ENCODE results near the gene RFX1. TPM values are rescaled to one million over a fixed set of nuclear protein-coding genes. Genes with fewer than 3 reads are reported as not detected.

RFX1 gene
- total and polyA plus RNA-seq, 2 experiments from 2014 or later = 1.7 to 2.5 TPM

- H3K9me3 ChIP-seq (ENCODE audit: low read depth) = no peaks in the 10 kb centered on the region
- peak within 1 kb of the TSS; percentile 80 for H3K9ac ChIP-seq
- peak within 1 kb of the TSS; percentile 92 for H2AFZ ChIP-seq
- in situ Hi-C loops (cut with MboI) = no loop called here
- peak within 1 kb of the TSS; percentile 98 for H3K4me2 ChIP-seq (ENCODE audit: unreplicated experiment)
- H3K4me3 ChIP-seq = peak within 1 kb of the TSS; percentile 94
- H3K27me3 ChIP-seq (replicated peaks; ENCODE audit: insufficient read depth) = no peaks in the 10 kb centered on the region
- DNase-seq = peak; percentile 100
- peaks cover 4% of the 10 kb centered on the region; the same call in 1 of the 2 replicates for H3K36me3 ChIP-seq (ENCODE audit: low read depth)
- H4K20me1 ChIP-seq (ENCODE audit: insufficient read depth) = no peaks in the 10 kb centered on the region
- H3K4me1 ChIP-seq (ENCODE audit: insufficient read depth) = peaks cover 5% of the 10 kb centered on the region
- H3K9me2 ChIP-seq (ENCODE audit: insufficient read depth) = no peaks in the 10 kb centered on the region
- H3F3A ChIP-seq (ENCODE audit: insufficient read depth) = no peaks in the 10 kb centered on the region
- peaks cover 27% of the 10 kb centered on the region for H3K79me2 ChIP-seq (ENCODE audit: insufficient read depth)
- TF ChIP-seq EZH2 (IDR thresholded peaks at IDR 0.05; ENCODE audit: insufficient read depth, poor library complexity, severe bottlenecking) (no peak), EZH2phosphoT487 (IDR thresholded peaks at IDR 0.05; ENCODE audit: insufficient read depth, low read depth) (no peak)
- 1% methylated on average over 24 to 65 of the region's 65 CpGs for WGBS, 2 experiments (ENCODE audit: low coverage in 1 of 2, low lambda C conversion rate in 2 of 2, missing lambda C conversion rate in 2 of 2)
- H3K27ac ChIP-seq = peak within 1 kb of the TSS; percentile 42
Observed at GRCh38 chr19:13952154-13952930, 53.8 kb downstream of the RFX1 start, which contains the start of gene DCAF15. DCAF15 (plus strand) TSS chr19:13952509; CDS start chr19:13952513, 4 bp downstream.

- H3F3A ChIP-seq (ENCODE audit: insufficient read depth) = no peaks in the 10 kb centered on the region
- no peaks in the 10 kb centered on the region for H4K20me1 ChIP-seq (ENCODE audit: insufficient read depth)
- peaks cover 5% of the 10 kb centered on the region for H3K4me1 ChIP-seq (ENCODE audit: insufficient read depth)
- peaks cover 27% of the 10 kb centered on the region for H3K79me2 ChIP-seq (ENCODE audit: insufficient read depth)
- no peaks in the 10 kb centered on the region for H3K9me3 ChIP-seq (ENCODE audit: low read depth)
- H3K9ac ChIP-seq = peak overlapping the region; percentile 44; the same call in 1 of the 2 replicates
- peak overlapping the region; percentile 92 for H2AFZ ChIP-seq
- H3K36me3 ChIP-seq (ENCODE audit: low read depth) = peaks cover 3% of the 10 kb centered on the region; the same call in 1 of the 2 replicates
- H3K27me3 ChIP-seq (replicated peaks; ENCODE audit: insufficient read depth) = no peaks in the 10 kb centered on the region
- H3K9me2 ChIP-seq (ENCODE audit: insufficient read depth) = no peaks in the 10 kb centered on the region
- WGBS, 2 experiments (ENCODE audit: low coverage in 1 of 2, low lambda C conversion rate in 2 of 2, missing lambda C conversion rate in 2 of 2) = 6% methylated on average over 20 of the region's 20 CpGs
- no peak for DNase-seq
- H3K4me2 ChIP-seq (ENCODE audit: unreplicated experiment) = peak overlapping the region; percentile 63
- H3K4me3 ChIP-seq = peak overlapping the region; percentile 72
- no peak for TF ChIP-seq EZH2 (IDR thresholded peaks at IDR 0.05; ENCODE audit: insufficient read depth, poor library complexity, severe bottlenecking)
- no peak overlapping the region for H3K27ac ChIP-seq
- in situ Hi-C loops (cut with MboI) = no loop called here
Observed at GRCh38 chr19:13951799-13952153, 54.3 kb downstream of the RFX1 start.

- no peaks in the 10 kb centered on the region for H3K9me3 ChIP-seq (ENCODE audit: low read depth)
- peaks cover 27% of the 10 kb centered on the region for H3K79me2 ChIP-seq (ENCODE audit: insufficient read depth)
- H4K20me1 ChIP-seq (ENCODE audit: insufficient read depth) = no peaks in the 10 kb centered on the region
- no peaks in the 10 kb centered on the region for H3K9me2 ChIP-seq (ENCODE audit: insufficient read depth)
- H3K9ac ChIP-seq = no peak overlapping the region
- WGBS, 2 experiments (ENCODE audit: low coverage in 1 of 2, low lambda C conversion rate in 2 of 2, missing lambda C conversion rate in 2 of 2) = 55 to 84% methylated on average over 2 of the region's 2 CpGs
- no peaks in the 10 kb centered on the region for H3F3A ChIP-seq (ENCODE audit: insufficient read depth)
- no peak overlapping the region for H3K27ac ChIP-seq
- TF ChIP-seq EZH2phosphoT487 (IDR thresholded peaks at IDR 0.05; ENCODE audit: insufficient read depth, low read depth) (no peak), EZH2 (IDR thresholded peaks at IDR 0.05; ENCODE audit: insufficient read depth, poor library complexity, severe bottlenecking) (no peak)
- no peak overlapping the region for H3K4me2 ChIP-seq (ENCODE audit: unreplicated experiment)
- H3K4me1 ChIP-seq (ENCODE audit: insufficient read depth) = peaks cover 5% of the 10 kb centered on the region
- 0 out of 2 replicates have a peak overlapping the region, but pooled peaks have one; percentile 92 for H2AFZ ChIP-seq
- DNase-seq = no peak
- no peaks in the 10 kb centered on the region for H3K36me3 ChIP-seq (ENCODE audit: low read depth)
- H3K4me3 ChIP-seq = no peak overlapping the region
- in situ Hi-C loops (cut with MboI) = no loop called here
- no peaks in the 10 kb centered on the region for H3K27me3 ChIP-seq (replicated peaks; ENCODE audit: insufficient read depth)
Observed at GRCh38 chr19:13951043-13951442, 55.1 kb downstream of the RFX1 start.

- no peaks in the 10 kb centered on the region for H3K4me1 ChIP-seq (ENCODE audit: insufficient read depth)
- H3K9me2 ChIP-seq (ENCODE audit: insufficient read depth) = no peaks in the 10 kb centered on the region
- WGBS, 2 experiments (ENCODE audit: low coverage in 1 of 2, low lambda C conversion rate in 2 of 2, missing lambda C conversion rate in 2 of 2) = 77% methylated on average over 4 of the region's 4 CpGs
- H3K36me3 ChIP-seq (ENCODE audit: low read depth) = no peaks in the 10 kb centered on the region
- H3K4me2 ChIP-seq (ENCODE audit: unreplicated experiment) = no peak overlapping the region
- no peaks in the 10 kb centered on the region for H3K9me3 ChIP-seq (ENCODE audit: low read depth)
- no peak overlapping the region for H2AFZ ChIP-seq
- in situ Hi-C loops (cut with MboI) = no loop called here
- no peak for DNase-seq
- no peaks in the 10 kb centered on the region for H4K20me1 ChIP-seq (ENCODE audit: insufficient read depth)
- H3K9ac ChIP-seq = no peak overlapping the region
- no peak overlapping the region for H3K27ac ChIP-seq
- no peaks in the 10 kb centered on the region for H3K79me2 ChIP-seq (ENCODE audit: insufficient read depth)
- no peak overlapping the region for H3K4me3 ChIP-seq
- H3F3A ChIP-seq (ENCODE audit: insufficient read depth) = no peaks in the 10 kb centered on the region
- TF ChIP-seq EZH2 (IDR thresholded peaks at IDR 0.05; ENCODE audit: insufficient read depth, poor library complexity, severe bottlenecking) (no peak), EZH2phosphoT487 (IDR thresholded peaks at IDR 0.05; ENCODE audit: insufficient read depth, low read depth) (no peak)
- no peaks in the 10 kb centered on the region for H3K27me3 ChIP-seq (replicated peaks; ENCODE audit: insufficient read depth)
Observed at GRCh38 chr19:13946414-13946813, 59.7 kb downstream of the RFX1 start.

All from GM23248 (cell line).